Measurements from ENCODE around the gene SYT8.

DNA sequence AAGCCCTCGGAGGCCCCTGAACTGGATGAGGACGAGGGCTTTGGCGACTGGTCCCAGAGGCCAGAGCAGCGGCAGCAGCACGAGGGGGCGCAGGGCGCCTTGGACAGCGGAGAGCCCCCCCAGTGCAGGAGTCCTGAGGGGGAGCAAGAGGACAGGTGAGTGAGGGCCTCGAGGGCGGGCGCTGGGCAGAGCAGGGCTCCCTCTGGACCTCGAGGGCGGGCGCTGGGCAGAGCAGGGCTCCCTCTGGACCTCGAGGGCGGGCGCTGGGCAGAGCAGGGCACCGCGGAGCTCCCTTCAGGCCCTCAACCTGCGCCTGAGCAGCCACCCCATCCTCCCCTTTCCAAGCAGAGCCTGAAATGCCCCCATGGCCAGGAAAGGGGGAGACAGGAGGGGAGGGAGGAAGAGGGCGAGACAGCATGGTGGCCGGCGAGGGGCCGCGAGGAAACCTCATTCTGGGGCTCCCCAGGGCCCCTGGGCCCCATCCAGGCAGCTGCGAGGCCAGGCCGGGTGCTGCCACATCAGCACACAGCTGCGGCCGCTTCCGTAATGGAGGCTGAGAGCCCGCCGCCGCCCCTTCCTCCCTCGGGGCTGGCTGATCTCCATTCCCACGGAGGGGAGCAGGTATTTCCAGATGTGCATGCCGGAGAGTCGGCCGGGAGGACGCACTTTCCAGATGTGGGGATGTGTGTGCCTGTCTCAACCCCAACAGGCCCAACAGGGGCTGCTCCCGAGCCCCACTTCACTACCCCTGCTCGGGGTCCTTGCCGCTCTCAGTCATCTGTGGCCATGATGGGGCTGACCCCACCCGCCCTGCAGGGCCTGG, 46.9 kb downstream of the SYT8 start:
- TF ChIP-seq CTCF (IDR thresholded peaks at IDR 0.05; ENCODE audit: poor library complexity, severe bottlenecking) = no peak
- no peak for TF ChIP-seq EZH2 (IDR thresholded peaks at IDR 0.05; ENCODE audit: borderline replicate concordance, insufficient read depth, low read length, poor library complexity, severe bottlenecking)
- TF ChIP-seq RAD21 (conservative IDR thresholded peaks at IDR 0.05) = no peak
- no peak for TF ChIP-seq EP300 (conservative IDR thresholded peaks at IDR 0.05; ENCODE audit: poor library complexity, severe bottlenecking)
- no peak for TF ChIP-seq MXI1 (conservative IDR thresholded peaks at IDR 0.05; ENCODE audit: poor library complexity, severe bottlenecking)
- TF ChIP-seq REST (IDR thresholded peaks at IDR 0.05; ENCODE audit: borderline replicate concordance) = no peak
- no peak for TF ChIP-seq POLR2AphosphoS5 (IDR thresholded peaks at IDR 0.05)
- no peak for TF ChIP-seq TAF1 (IDR thresholded peaks at IDR 0.05; ENCODE audit: low read depth)
- TF ChIP-seq SMC3 (conservative IDR thresholded peaks at IDR 0.05; ENCODE audit: poor library complexity) = no peak

Data from neural cell (in vitro differentiated cells).